Liver (tissue), 3 donors: ENCODE data around the gene ASIC3.

Experiments
- ATF3 ChIP-seq: IDR thresholded peaks from 2 replicates; pipeline ENCODE4 v1.6.1; 2016; ENCODE audit warnings: antibody characterized with exemption
- EGR1 ChIP-seq, 2 donors: IDR thresholded peaks; 2 replicates each; pipeline ENCODE4 v1.6.1; 2016 to 2018; ENCODE audit warnings: antibody characterized with exemption in 2 of 2, low read depth in 2 of 2
- FOXA1 ChIP-seq: IDR thresholded peaks from 2 replicates; pipeline ENCODE4 v1.6.1; 2016; ENCODE audit warnings: antibody characterized with exemption
- HNF4A ChIP-seq, 2 donors: conservative IDR thresholded peaks; 2 replicates each; pipeline ENCODE4 v1.6.1; 2016; ENCODE audit warnings: antibody characterized with exemption in 2 of 2, mild to moderate bottlenecking in 2 of 2
- RAD21 ChIP-seq, 2 donors: IDR thresholded peaks; 2 replicates each; pipeline ENCODE4 v1.6.1; 2016; ENCODE audit warnings: antibody characterized with exemption in 2 of 2, mild to moderate bottlenecking in 2 of 2
- SP1 ChIP-seq: IDR thresholded peaks from 2 replicates; pipeline ENCODE4 v1.6.1; 2018; ENCODE audit warnings: antibody characterized with exemption, mild to moderate bottlenecking
- YY1 ChIP-seq: IDR thresholded peaks from 2 replicates; pipeline ENCODE4 v1.6.1; 2016; ENCODE audit warnings: antibody characterized with exemption, mild to moderate bottlenecking
- TF ChIP-seq, protein P1 (sequence below): fragments of 150-350 bp; IDR thresholded peaks from 2 replicates; pipeline ENCODE4 v1.5.1; 2017; ENCODE audit warnings: improper control_type of control experiment, low read depth, low read length; ENCODE audit not compliant: missing input control
- donor health status: healthy.
- donor health status: healthy.

DNA sequence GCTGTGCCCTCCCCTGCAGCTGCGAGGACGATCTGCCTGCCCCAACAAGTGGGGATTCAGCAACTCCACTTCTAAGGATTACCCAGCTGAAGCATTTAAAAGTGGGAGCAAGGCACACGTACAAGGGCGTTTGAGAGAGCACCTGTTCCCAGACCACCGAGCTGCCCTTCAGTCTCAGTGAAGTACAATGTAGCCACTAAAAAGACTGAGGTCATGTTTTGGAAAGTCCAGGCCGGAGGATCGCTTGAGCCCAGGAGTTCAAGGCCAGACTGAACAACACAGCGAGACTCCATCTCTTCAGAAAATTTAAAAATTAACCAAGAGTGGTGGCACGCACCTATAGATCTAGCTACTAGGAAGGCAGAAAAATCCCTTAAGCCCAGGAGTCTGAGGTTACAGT is 42.8 kb upstream of the ASIC3 start:
- TF ChIP-seq RAD21 (IDR thresholded peaks at IDR 0.05) (no peak), YY1 (no peak), HNF4A (conservative IDR thresholded peaks at IDR 0.05) (no peak), ATF3 (no peak), EGR1 (IDR thresholded peaks at IDR 0.05; ENCODE audit: low read depth in 2 of 2) (no peak), SP1 (no peak), FOXA1 (no peak)
- TF ChIP-seq, protein P1, sequence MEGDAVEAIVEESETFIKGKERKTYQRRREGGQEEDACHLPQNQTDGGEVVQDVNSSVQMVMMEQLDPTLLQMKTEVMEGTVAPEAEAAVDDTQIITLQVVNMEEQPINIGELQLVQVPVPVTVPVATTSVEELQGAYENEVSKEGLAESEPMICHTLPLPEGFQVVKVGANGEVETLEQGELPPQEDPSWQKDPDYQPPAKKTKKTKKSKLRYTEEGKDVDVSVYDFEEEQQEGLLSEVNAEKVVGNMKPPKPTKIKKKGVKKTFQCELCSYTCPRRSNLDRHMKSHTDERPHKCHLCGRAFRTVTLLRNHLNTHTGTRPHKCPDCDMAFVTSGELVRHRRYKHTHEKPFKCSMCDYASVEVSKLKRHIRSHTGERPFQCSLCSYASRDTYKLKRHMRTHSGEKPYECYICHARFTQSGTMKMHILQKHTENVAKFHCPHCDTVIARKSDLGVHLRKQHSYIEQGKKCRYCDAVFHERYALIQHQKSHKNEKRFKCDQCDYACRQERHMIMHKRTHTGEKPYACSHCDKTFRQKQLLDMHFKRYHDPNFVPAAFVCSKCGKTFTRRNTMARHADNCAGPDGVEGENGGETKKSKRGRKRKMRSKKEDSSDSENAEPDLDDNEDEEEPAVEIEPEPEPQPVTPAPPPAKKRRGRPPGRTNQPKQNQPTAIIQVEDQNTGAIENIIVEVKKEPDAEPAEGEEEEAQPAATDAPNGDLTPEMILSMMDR, result no peak
